CD8-positive, alpha-beta memory T cell (primary cell): ENCODE measurements around the gene LGR6. TPM values are rescaled to one million over a fixed set of nuclear protein-coding genes. Genes with fewer than 3 reads are reported as not detected.

ENCODE experiments used
- CTCF ChIA-PET: fragments of 350-600 bp; sonication (Branson Sonifier 250); formaldehyde crosslinking; loops from one replicate; lab custom pipeline; 2021; ENCODE audit warnings: antibody characterized with exemption; lab: Charles Lee
- POLR2A ChIA-PET: fragments of 350-600 bp; sonication (Branson Sonifier 250); formaldehyde crosslinking; loops from one replicate; lab custom pipeline; 2021; ENCODE audit warnings: antibody characterized with exemption; lab: Charles Lee
- DNase-seq, 5 donors: peaks; one replicate each; pipeline versions ENCODE4 v3.0.0 to v3.0.0-alpha.2; 2020 to 2022; ENCODE audit warnings: mixed read lengths in 1 of 5
- H3K27ac ChIP-seq: one replicate; pipeline ENCODE4 v1.7.0; 2013; ENCODE audit warnings: low read depth, mild to moderate bottlenecking, low read length, moderate library complexity
- H3K27me3 ChIP-seq: 2 replicates; pipeline ENCODE4 v1.7.0; 2013; ENCODE audit warnings: low read length, mild to moderate bottlenecking; ENCODE audit not compliant: insufficient read depth, poor library complexity, severe bottlenecking
- H3K36me3 ChIP-seq: 2 replicates; pipeline ENCODE4 v1.7.0; 2013; ENCODE audit warnings: mild to moderate bottlenecking, low read length, moderate library complexity; ENCODE audit not compliant: insufficient read depth
- H3K4me1 ChIP-seq: 2 replicates; pipeline ENCODE4 v1.7.0; 2013; ENCODE audit warnings: mild to moderate bottlenecking, low read length, moderate library complexity; ENCODE audit not compliant: insufficient read depth
- H3K4me3 ChIP-seq: 2 replicates; pipeline ENCODE4 v1.7.0; 2013; ENCODE audit warnings: mild to moderate bottlenecking, low read length
- H3K9me3 ChIP-seq: 2 replicates; pipeline ENCODE4 v1.7.0; 2013; ENCODE audit warnings: mild to moderate bottlenecking, low read length
- H3K27ac Mint-ChIP-seq, 8 donors: one replicate each; pipeline ENCODE4 v1.8.0; 2020 to 2021; ENCODE audit warnings: mixed read lengths in 8 of 8, mild to moderate bottlenecking in 6 of 8, inconsistent platforms in 3 of 8, moderate library complexity in 3 of 8
- H3K27me3 Mint-ChIP-seq, 2 donors: one replicate each; pipeline ENCODE4 v1.8.0; 2020 to 2021; ENCODE audit warnings: mixed read lengths in 2 of 2, mild to moderate bottlenecking in 1 of 2, moderate library complexity in 1 of 2
- H3K36me3 Mint-ChIP-seq, 3 donors: one replicate each; pipeline ENCODE4 v1.8.0; 2020 to 2021; ENCODE audit warnings: mixed read lengths in 3 of 3, inconsistent platforms in 1 of 3, mild to moderate bottlenecking in 1 of 3
- H3K4me1 Mint-ChIP-seq, 3 donors: one replicate each; pipeline ENCODE4 v1.8.0; 2020 to 2021; ENCODE audit warnings: mixed read lengths in 3 of 3, inconsistent platforms in 1 of 3, mild to moderate bottlenecking in 1 of 3
- H3K4me3 Mint-ChIP-seq, 7 donors: one replicate each; pipeline ENCODE4 v1.8.0; 2020 to 2021; ENCODE audit warnings: mixed read lengths in 7 of 7, mild to moderate bottlenecking in 6 of 7, moderate library complexity in 4 of 7, inconsistent platforms in 2 of 7
- H3K9me3 Mint-ChIP-seq, 5 donors: one replicate each; pipeline ENCODE4 v1.8.0; 2020 to 2022; ENCODE audit warnings: mixed read lengths in 5 of 5, mild to moderate bottlenecking in 3 of 5, moderate library complexity in 2 of 5, inconsistent platforms in 1 of 5
- polyA plus RNA-seq: library from polyadenylated mRNA; unstranded; fragments of 300-500 nt; fragmentation: Illumina TruSeq; gene quantifications from one replicate; pipeline ENCODE4 v1.2.3, GENCODE V29; 2021
- total RNA-seq, 2 experiments: library from RNA; stranded (reverse); gene quantifications; one replicate each; pipeline ENCODE4 v1.2.3, GENCODE V29; 2021

LGR6 gene
- total and polyA plus RNA-seq, 3 experiments from 2014 or later = 0.40 to 3.1 (median 0.53) TPM

DNA sequence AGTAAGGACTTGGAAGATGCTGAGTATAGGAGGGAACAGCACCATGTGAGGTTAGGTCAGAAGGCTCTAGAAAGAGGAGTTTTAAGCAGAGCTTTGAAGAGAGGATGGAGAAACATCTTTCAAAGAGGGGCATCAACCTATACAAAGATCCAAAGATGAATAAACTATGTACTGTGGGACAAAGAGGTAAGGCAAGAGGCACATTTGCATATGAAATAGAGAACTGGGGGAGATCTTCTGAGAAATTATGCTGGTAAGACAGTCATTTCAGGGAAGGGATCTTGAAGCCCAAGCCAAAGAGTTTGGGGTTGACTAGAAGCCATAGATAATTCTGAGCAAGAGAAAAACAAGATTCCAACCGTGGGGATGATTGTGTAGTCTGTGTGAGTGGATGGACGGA, 70.0 kb downstream of the LGR6 start:
- Mint-ChIP-seq H3K9me3 (peaks cover 0 to 2% (median 0%) of the 10 kb centered on the region in 5 donors), H3K4me3 (no peak overlapping the region), H3K4me1 (no peaks in the 10 kb centered on the region), H3K36me3 (no peaks in the 10 kb centered on the region), H3K27ac (peak overlapping the region in 1 of 8 donors; percentile 24), H3K27me3 (peaks cover 31 to 39% of the 10 kb centered on the region in 2 donors)
- POLR2A ChIA-PET = no interaction called here
- DNase-seq = no peak
- Histone ChIP-seq H3K36me3 (no peaks in the 10 kb centered on the region), H3K27me3 (peaks cover 4% of the 10 kb centered on the region), H3K4me1 (no peaks in the 10 kb centered on the region), H3K4me3 (no peak overlapping the region), H3K9me3 (no peaks in the 10 kb centered on the region), H3K27ac (no peak overlapping the region)
- CTCF ChIA-PET = no interaction called here

DNA sequence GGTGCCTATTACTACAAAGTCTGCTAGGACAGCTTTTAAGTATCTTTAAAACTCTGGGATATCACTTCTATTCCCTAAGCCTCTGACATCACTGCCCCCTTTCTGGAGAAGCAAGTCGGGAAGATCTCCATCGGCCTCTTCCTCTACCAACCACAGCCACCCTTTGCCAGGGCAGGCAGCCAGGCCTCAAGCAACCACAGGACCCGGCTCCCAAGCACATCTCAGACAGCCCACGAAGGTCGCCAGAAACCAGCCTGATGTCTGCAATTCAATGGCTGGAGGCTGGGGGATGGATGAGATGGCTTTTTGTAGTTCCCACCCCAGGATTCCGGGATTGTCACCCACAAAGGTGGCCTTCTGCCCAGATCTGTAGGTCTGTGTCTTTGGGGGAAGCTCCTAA, 70.7 kb downstream of the LGR6 start:
- no peak overlapping the region for H3K4me3 Mint-ChIP-seq
- CTCF ChIA-PET = no interaction called here
- POLR2A ChIA-PET = no interaction called here

DNA sequence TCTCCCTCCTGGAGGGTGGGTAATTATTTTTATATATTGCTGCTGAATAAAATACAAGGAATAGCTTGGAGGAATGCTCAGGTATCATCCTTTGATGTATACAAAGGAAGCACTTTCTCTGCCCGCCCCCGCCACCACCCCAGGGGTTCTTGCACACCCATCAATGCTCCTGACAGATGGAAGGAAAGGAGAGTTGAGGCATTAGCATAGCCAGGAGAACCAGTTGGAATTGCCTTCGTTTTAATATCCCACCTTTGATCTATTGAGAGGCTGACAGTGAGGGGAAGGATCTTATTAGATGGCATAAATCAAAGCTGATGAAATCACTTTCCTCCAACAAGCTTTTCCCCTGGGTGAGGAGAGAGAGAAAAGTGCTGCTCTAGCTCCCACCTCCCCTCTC, 71.1 kb downstream of the LGR6 start:
- Histone ChIP-seq H3K27me3 (peaks cover 4% of the 10 kb centered on the region), H3K9me3 (no peaks in the 10 kb centered on the region), H3K27ac (no peak overlapping the region), H3K4me1 (no peaks in the 10 kb centered on the region), H3K36me3 (no peaks in the 10 kb centered on the region), H3K4me3 (no peak overlapping the region)
- CTCF ChIA-PET = no interaction called here
- POLR2A ChIA-PET = no interaction called here
- Mint-ChIP-seq H3K27ac (no peak overlapping the region), H3K4me1 (no peaks in the 10 kb centered on the region), H3K27me3 (peaks cover 31 to 39% of the 10 kb centered on the region in 2 donors), H3K36me3 (no peaks in the 10 kb centered on the region), H3K4me3 (no peak overlapping the region), H3K9me3 (peaks cover 0 to 2% (median 0%) of the 10 kb centered on the region in 5 donors)
- DNase-seq = no peak

More for the DNA sequence above, 70.7 kb downstream of the LGR6 start:
- DNase-seq = no peak
- Mint-ChIP-seq H3K27ac (no peak overlapping the region), H3K4me1 (no peaks in the 10 kb centered on the region), H3K27me3 (peaks cover 31 to 39% of the 10 kb centered on the region in 2 donors), H3K36me3 (no peaks in the 10 kb centered on the region), H3K9me3 (peaks cover 0 to 2% (median 0%) of the 10 kb centered on the region in 5 donors)
- Histone ChIP-seq H3K4me1 (no peaks in the 10 kb centered on the region), H3K27me3 (peaks cover 4% of the 10 kb centered on the region), H3K9me3 (no peaks in the 10 kb centered on the region), H3K36me3 (no peaks in the 10 kb centered on the region), H3K27ac (no peak overlapping the region), H3K4me3 (no peak overlapping the region)

DNA sequence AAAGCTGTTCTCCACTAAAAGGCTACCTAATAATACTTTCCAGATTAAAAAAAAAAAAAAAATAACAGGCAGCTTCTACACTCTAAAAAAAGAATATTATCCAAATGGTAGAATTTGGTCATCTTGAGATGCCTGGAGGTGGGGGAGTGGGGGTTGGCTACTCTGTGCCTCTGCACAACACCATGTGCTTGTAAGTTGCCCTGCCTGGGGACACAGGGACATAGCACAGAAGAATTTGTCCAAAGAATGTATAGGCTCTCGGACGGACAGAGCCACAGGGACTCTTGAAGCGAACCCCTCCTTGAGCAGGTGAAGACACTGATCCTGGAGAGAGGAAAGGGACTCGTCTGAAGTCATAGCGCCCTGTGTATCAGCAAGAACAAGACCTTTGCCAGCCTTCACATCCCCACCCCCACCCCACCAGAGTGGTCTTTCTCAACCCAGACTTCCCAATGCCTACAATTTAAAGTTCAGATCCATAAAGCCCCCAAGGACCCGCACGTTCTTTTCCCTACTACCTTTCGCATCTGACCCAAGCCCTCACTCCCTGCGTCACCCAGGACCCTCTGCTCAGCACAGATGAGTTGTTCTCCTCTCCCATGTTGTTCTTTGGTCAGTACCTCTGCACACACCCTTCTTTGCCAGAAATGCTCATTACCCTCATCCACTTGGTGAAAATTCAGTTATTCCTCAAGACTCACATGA, 72.6 kb downstream of the LGR6 start:
- CTCF ChIA-PET = interaction anchor here (0.8 kb wide), 1 partner anchor 47 kb away, joined by 3 read pairs; no protein-coding TSS in a partner anchor
- Mint-ChIP-seq H3K4me1 (no peaks in the 10 kb centered on the region), H3K36me3 (no peaks in the 10 kb centered on the region), H3K27ac (peak overlapping the region in 1 of 8 donors; percentile 52), H3K4me3 (no peak overlapping the region), H3K27me3 (peaks cover 28 to 39% of the 10 kb centered on the region in 2 donors), H3K9me3 (peaks cover 0 to 2% (median 0%) of the 10 kb centered on the region in 5 donors)
- no peak overlapping the region for H3K27ac ChIP-seq
- no peak for DNase-seq
- no peaks in the 10 kb centered on the region for H3K9me3 ChIP-seq
- no peaks in the 10 kb centered on the region for H3K4me1 ChIP-seq
- H3K27me3 ChIP-seq = peaks cover 4% of the 10 kb centered on the region
- POLR2A ChIA-PET = no interaction called here
- no peaks in the 10 kb centered on the region for H3K36me3 ChIP-seq
- no peak overlapping the region for H3K4me3 ChIP-seq

DNA sequence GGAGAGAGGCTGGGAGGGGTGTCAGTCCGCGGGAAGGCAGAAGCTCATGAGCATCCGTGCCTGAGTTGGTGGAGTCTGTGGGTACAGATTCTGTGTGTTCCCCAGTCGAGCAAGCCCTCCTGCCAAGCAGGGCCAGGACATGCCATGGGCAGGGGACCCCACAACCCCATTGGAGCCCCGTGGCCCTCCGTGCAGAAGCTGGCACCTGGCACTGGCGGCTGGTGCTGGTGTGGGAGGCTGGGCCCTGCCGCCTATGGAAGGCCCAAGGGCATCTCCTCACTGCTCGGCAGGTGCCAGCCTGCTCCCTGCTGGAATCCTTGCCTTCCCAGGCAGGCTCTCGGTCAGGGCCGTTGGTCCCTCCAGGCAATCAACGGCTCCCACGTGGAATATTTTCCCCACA, 74.4 kb downstream of the LGR6 start:
- H3K4me3 ChIP-seq = no peak overlapping the region
- no peaks in the 10 kb centered on the region for H3K4me1 ChIP-seq
- CTCF ChIA-PET = interaction anchor here (1.0 kb wide), 1 partner anchor 33 kb away, joined by 3 read pairs; no protein-coding TSS in a partner anchor
- DNase-seq = no peak
- no peaks in the 10 kb centered on the region for H3K36me3 Mint-ChIP-seq
- H3K27me3 ChIP-seq = peaks cover 4% of the 10 kb centered on the region
- H3K4me3 Mint-ChIP-seq = no peak overlapping the region
- H3K27ac Mint-ChIP-seq = no peak overlapping the region
- peaks cover 26 to 36% of the 10 kb centered on the region in 2 donors for H3K27me3 Mint-ChIP-seq
- no peaks in the 10 kb centered on the region for H3K4me1 Mint-ChIP-seq
- H3K27ac ChIP-seq = no peak overlapping the region
- POLR2A ChIA-PET = interaction anchor here (0.7 kb wide), 1 partner anchor 37 kb away, joined by 6 read pairs; no protein-coding TSS in a partner anchor
- no peaks in the 10 kb centered on the region for H3K9me3 Mint-ChIP-seq
- no peaks in the 10 kb centered on the region for H3K9me3 ChIP-seq
- H3K36me3 ChIP-seq = no peaks in the 10 kb centered on the region

DNA sequence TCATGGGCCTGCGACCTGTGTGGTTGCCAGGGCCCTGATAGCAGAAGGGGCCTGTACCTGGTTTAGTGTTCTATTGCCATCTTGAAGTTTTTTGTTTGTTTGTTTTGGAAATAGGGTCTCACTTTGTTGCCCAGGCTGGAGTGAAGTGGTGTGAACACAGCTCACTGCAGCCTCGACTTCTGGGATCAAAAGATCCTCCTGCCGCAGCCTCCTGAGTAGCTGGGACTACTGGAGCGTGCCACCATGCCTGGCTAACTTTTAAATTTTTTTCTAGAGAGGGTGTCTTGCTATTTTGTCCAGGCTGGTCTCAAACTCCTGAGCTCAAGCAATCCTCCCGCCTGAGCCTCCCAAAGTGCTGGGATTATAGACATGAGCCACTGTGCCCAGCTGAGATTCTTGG, 75.2 kb downstream of the LGR6 start:
- H3K27me3 Mint-ChIP-seq = peaks cover 18 to 31% of the 10 kb centered on the region in 2 donors
- H3K4me3 Mint-ChIP-seq = no peak overlapping the region
- no peak overlapping the region for H3K27ac Mint-ChIP-seq
- Histone ChIP-seq H3K9me3 (no peaks in the 10 kb centered on the region), H3K4me1 (no peaks in the 10 kb centered on the region), H3K4me3 (no peak overlapping the region), H3K27me3 (no peaks in the 10 kb centered on the region), H3K27ac (no peak overlapping the region), H3K36me3 (no peaks in the 10 kb centered on the region)
- no peaks in the 10 kb centered on the region for H3K4me1 Mint-ChIP-seq
- POLR2A ChIA-PET = interaction anchor here (0.7 kb wide), 1 partner anchor 36 kb away, joined by 6 read pairs; no protein-coding TSS in a partner anchor
- CTCF ChIA-PET = no interaction called here
- H3K36me3 Mint-ChIP-seq = no peaks in the 10 kb centered on the region
- DNase-seq = no peak
- H3K9me3 Mint-ChIP-seq = no peaks in the 10 kb centered on the region

DNA sequence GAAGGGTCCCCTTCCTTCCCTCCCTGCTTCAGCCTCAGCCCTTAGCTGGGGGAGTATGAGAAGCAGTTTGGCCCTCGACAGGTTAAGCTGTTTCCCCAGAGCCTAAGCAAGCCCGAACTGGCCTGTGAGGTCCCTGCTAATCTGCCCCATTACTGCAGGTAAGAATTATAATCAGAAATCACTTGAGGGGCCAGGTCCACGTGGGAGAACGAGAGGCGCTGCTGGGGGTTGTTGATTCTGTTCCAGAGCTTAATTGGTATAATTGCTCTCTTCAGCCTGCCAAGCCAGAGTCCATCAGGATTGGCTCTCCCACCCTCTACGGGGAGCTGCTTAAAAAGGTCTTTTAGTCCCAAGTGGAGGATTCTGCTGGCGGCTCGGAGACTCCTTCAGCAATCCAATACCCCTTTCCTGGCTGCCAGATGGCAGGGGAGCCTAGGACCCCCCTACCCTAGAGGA, 77.3 kb downstream of the LGR6 start:
- Histone ChIP-seq H3K9me3 (no peaks in the 10 kb centered on the region), H3K4me1 (no peaks in the 10 kb centered on the region), H3K27me3 (no peaks in the 10 kb centered on the region), H3K4me3 (no peak overlapping the region), H3K36me3 (no peaks in the 10 kb centered on the region), H3K27ac (no peak overlapping the region)
- Mint-ChIP-seq H3K27ac (peak overlapping the region in 1 of 8 donors; percentile 32), H3K4me3 (no peak overlapping the region), H3K9me3 (no peaks in the 10 kb centered on the region), H3K4me1 (no peaks in the 10 kb centered on the region), H3K36me3 (no peaks in the 10 kb centered on the region), H3K27me3 (peaks cover 10 to 16% of the 10 kb centered on the region in 2 donors)
- POLR2A ChIA-PET = no interaction called here
- CTCF ChIA-PET = interaction anchor here (2.1 kb wide), 1 partner anchor 45 kb away, joined by 9 read pairs; no protein-coding TSS in a partner anchor
- no peak for DNase-seq

DNA sequence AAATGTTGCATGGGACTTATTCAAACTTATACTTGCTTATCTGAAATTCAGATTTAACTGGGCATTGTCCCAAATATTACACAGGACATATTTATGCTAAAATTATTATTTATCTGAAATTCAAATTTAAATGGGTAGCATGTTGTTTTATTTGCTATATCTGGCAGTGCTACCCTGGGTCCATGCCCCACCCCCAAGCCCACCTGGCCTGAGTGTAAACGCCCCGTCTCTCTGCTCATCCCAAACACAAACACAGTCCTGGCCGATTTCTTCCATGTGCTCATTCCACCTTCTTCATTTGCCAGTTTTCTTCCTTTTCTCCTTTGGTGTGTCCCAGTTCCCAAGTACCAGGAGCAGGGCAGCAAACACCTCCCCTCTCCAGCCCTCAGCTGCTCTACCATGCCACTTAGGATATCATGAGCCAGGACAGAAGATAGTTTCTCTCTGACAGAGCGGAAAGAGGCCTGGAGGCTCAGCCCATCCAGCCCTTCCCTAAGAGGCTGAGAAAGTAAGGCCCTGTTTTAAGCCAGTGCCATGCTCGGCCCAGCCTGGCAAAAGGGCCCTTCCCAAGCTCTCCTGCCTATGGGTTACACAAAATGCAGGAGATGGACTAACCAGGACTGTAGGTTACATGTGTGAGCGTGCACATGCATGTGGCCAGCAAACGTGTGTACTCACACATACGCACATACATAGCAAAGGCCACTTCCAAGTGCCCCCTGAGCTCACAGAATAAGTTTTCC, 78.7 kb downstream of the LGR6 start:
- H3K4me3 Mint-ChIP-seq = no peak overlapping the region
- ChIA-PET POLR2A (no interaction called here), CTCF (interaction anchor here (2.1 kb wide), 1 partner anchor 43 kb away, joined by 9 read pairs; no protein-coding TSS in a partner anchor)

More for the DNA sequence above, 78.7 kb downstream of the LGR6 start:
- H3K4me1 ChIP-seq = no peaks in the 10 kb centered on the region
- no peak overlapping the region for H3K4me3 ChIP-seq
- H3K9me3 ChIP-seq = no peaks in the 10 kb centered on the region
- no peaks in the 10 kb centered on the region for H3K4me1 Mint-ChIP-seq
- H3K9me3 Mint-ChIP-seq = no peaks in the 10 kb centered on the region
- no peaks in the 10 kb centered on the region for H3K36me3 Mint-ChIP-seq
- peak overlapping the region in 1 of 8 donors; percentile 30 for H3K27ac Mint-ChIP-seq
- no peaks in the 10 kb centered on the region for H3K27me3 ChIP-seq
- H3K27ac ChIP-seq = no peak overlapping the region
- no peak for DNase-seq
- H3K36me3 ChIP-seq = no peaks in the 10 kb centered on the region
- peaks cover 5 to 9% of the 10 kb centered on the region in 2 donors for H3K27me3 Mint-ChIP-seq
